ENCODE data around the gene ZNF467.

The ZNF467 gene

DNA sequence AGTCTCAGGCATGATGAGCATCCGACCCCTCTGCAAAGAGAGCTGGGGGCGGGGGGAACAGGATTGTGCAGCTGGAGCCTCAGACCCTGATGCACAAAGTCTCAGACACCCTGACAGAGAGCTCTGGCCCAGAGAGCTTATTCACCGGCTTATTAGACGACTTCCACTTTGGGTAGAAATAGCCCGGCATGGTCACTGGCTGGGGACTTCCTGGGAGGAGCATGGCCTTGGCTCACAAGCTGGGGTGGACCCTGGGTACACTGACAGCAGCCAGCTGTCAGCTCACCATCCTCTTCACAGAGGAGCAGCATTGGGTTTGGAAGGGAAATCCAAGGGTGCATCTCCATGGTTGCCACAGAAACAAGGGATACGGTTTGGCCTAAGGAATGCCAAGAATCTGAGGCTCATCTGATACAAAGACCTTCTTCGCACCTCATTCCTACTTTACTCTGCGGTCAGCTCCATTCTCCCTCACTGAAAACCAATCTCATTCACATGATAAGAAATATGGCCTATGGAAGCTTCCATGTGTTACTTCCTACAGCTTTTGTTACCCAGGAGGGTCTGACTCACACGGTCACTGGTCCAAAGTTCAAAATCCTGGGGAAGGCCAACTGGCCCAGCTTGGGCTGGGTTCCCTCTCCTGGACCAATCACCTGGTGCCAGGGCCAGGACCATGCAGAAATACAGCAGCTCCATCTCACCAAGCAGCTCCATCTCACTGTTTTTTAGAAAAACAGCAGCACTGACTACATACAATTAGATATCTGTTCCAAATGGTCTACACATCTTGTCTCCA, 25.1 kb downstream of the ZNF467 start:
- CTCF ChIA-PET = no interaction called here

DNA sequence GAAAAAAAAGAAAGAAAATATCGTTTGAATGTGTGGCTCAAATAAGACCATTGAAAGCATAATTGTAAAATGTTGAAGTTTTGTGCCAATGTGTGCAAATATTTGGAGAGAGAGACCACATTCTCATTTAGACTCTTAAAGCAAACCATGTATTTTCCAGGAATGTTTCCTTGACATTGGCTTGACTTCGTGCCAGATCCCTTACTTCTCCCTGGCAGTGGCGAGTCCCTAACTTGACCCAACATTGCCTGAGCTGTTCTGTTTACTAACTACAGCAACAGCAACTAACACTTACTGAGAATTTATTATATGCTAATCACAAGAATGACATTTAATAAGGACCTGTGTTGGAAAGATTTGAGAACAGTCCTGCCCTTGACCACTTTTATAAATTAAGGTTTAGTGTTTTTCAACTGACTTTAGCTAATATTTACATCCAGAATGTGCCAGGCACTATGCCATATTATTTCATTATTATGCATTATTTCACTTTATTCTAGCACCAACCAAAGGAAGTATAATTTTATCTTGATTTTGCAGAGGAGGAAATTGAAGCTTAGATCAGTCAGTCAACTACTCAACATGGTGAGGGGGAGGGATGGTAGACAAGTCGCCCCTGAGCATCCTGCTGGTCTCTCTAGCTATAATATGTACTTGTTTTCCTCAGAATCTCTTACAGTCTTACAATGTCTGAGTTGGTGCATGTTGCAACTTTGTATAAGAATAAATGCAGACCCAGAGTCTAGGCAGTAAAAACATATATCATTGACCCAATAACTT, 29.7 kb downstream of the ZNF467 start:
- ChIA-PET POLR2A (ENCODE audit: low non-redundant PET) (no interaction called here), CTCF (no interaction called here)
- TF ChIP-seq, protein P1, sequence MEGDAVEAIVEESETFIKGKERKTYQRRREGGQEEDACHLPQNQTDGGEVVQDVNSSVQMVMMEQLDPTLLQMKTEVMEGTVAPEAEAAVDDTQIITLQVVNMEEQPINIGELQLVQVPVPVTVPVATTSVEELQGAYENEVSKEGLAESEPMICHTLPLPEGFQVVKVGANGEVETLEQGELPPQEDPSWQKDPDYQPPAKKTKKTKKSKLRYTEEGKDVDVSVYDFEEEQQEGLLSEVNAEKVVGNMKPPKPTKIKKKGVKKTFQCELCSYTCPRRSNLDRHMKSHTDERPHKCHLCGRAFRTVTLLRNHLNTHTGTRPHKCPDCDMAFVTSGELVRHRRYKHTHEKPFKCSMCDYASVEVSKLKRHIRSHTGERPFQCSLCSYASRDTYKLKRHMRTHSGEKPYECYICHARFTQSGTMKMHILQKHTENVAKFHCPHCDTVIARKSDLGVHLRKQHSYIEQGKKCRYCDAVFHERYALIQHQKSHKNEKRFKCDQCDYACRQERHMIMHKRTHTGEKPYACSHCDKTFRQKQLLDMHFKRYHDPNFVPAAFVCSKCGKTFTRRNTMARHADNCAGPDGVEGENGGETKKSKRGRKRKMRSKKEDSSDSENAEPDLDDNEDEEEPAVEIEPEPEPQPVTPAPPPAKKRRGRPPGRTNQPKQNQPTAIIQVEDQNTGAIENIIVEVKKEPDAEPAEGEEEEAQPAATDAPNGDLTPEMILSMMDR (conservative IDR thresholded peaks at IDR 0.05; ENCODE audit: low read depth) = no peak
- H3K27ac ChIP-seq = no peak overlapping the region
- no peak for DNase-seq (ENCODE audit: low spot score)

More for the DNA sequence above, 25.1 kb downstream of the ZNF467 start:
- H3K27ac ChIP-seq = no peak overlapping the region
- no peak for DNase-seq (ENCODE audit: low spot score)
- POLR2A ChIA-PET (ENCODE audit: low non-redundant PET) = no interaction called here
- TF ChIP-seq, protein P1 (conservative IDR thresholded peaks at IDR 0.05; ENCODE audit: low read depth) = no peak

DNA sequence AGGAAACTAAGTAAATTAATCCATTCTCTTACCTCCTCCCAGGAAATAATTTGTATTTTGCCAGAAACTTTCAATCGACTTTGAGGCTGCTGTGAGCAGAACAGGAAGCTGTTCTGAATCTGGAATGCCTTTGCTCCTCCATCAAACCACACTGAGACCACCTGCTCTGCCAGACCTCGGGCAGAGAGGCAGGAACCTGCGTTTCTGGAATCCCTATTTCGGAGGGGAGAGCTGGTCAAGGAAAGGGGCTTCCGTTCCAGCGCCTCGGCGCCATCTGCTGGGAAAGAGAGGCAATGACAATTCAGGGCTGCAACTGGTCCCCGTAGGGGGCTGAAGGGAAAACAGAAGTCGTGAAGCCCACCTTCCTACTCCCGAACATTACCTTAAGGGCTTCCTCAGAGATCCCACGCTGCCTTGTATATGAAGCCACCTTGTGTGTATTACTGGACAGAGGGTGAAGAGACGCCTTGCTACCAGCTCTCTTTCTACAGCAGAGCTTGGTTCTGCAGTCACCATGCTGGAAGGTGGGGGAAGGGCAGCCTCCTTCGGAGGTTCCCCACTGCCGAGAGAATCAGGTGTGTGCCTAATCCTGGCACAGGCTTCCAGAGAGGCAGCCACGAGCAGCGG, 31.2 kb downstream of the ZNF467 start:
- TF ChIP-seq, protein P1 (conservative IDR thresholded peaks at IDR 0.05; ENCODE audit: low read depth) = peak; percentile 98
- DNase-seq (ENCODE audit: low spot score) = peak; percentile 67
- ChIA-PET CTCF (interaction anchor here (0.6 to 1.6 kb wide), 10 partner anchors 8 to 129 kb away, joined by 3 to 13 read pairs (median 4); no protein-coding TSS in a partner anchor), POLR2A (ENCODE audit: low non-redundant PET) (no interaction called here)
- H3K27ac ChIP-seq = no peak overlapping the region

DNA sequence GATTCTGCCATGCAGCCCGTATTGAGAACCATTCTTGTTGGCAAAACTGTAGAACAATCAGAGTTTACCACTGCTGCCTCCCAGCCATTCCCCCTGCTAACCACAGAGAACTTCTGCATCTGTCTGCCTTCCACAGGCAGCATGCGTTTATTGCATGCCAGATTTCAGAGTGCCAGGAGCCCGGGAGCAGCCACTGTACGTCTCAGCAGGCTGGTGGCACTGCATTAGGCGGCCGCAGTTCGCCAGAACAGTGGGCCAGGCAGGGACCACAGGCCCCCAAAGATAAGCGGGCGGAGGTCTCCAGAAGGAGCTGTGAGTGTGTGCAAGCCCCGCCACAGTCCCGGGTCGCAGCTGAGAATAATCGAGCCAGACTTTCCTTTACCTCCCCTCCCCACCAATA, 31.8 kb downstream of the ZNF467 start:
- DNase-seq (ENCODE audit: low spot score) = no peak
- ChIA-PET CTCF (interaction anchor here (0.6 to 1.6 kb wide), 8 partner anchors 9 to 130 kb away, joined by 3 to 13 read pairs (median 4); no protein-coding TSS in a partner anchor), POLR2A (ENCODE audit: low non-redundant PET) (no interaction called here)
- TF ChIP-seq, protein P1 (conservative IDR thresholded peaks at IDR 0.05; ENCODE audit: low read depth) = no peak
- H3K27ac ChIP-seq = no peak overlapping the region

DNA sequence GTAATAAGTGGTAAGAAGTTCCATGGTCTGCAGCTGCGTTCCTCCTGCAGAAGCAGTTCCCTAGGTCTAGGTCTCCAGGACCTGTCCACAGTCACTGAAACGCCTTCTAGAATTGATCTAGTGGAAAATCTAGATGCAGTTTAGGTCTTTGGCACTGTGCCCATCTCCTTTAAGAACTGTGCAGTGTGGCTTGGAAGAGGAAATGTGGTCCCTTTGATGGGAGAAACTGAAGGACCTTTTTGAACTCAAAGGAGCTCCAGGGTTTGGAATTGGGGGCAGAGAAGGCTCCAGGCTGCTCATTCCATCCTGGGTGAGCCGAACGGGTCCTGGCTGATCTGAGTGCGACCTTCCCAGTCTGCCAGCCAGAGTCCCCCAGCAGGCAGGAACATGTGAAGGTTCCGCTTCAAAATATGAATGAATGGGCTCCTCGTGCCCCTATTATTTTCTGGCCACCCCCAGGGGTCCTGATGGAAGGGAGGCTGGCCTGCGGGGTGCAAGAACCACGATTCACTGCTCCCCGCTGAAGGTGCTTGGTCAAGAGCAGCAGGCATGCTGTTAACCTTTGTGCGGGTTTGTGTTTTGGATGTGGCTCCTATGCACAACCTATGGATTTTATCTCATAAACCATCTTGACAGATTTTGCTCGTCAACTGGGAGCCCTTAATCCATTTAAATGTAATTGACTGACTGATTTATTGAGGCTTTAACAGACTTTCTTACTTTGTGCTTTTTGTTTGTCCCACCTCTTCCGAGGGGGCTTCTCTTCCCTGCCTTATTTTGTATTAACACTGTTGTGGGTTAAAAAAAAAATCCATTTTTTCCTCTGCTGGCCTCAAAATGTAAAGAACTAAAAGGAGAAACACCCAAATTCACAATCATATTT, 36.7 kb downstream of the ZNF467 start:
- H3K27ac ChIP-seq = no peak overlapping the region
- TF ChIP-seq, protein P1 (conservative IDR thresholded peaks at IDR 0.05; ENCODE audit: low read depth) = no peak
- DNase-seq (ENCODE audit: low spot score) = no peak
- POLR2A ChIA-PET (ENCODE audit: low non-redundant PET) = no interaction called here
- CTCF ChIA-PET = no interaction called here
